HUES64 (cell line): ENCODE data around the gene POLR2M.

ENCODE experiments used
- H3K27ac ChIP-seq: 2 replicates; pipeline ENCODE4 v1.7.0; 2013; ENCODE audit warnings: low read depth, low read length, inconsistent platforms
- H3K27me3 ChIP-seq: 2 replicates; pipeline ENCODE4 v1.6.1; 2013; ENCODE audit warnings: mild to moderate bottlenecking, low read length; ENCODE audit not compliant: insufficient read depth
- H3K36me3 ChIP-seq: 2 replicates; pipeline ENCODE4 v1.6.1; 2013; ENCODE audit warnings: mild to moderate bottlenecking, low read length; ENCODE audit not compliant: insufficient read depth
- H3K4me1 ChIP-seq: 2 replicates; pipeline ENCODE4 v1.6.1; 2013; ENCODE audit warnings: mild to moderate bottlenecking, low read length, moderate library complexity; ENCODE audit not compliant: insufficient read depth
- H3K4me3 ChIP-seq: 2 replicates; pipeline ENCODE4 v1.5.1; 2013; ENCODE audit warnings: mild to moderate bottlenecking, low read length, moderate library complexity
- H3K9ac ChIP-seq: 2 replicates; pipeline ENCODE4 v1.6.1; 2013; ENCODE audit warnings: mild to moderate bottlenecking, low read depth, low read length
- H3K9me3 ChIP-seq: 2 replicates; pipeline ENCODE4 v1.6.1; 2013; ENCODE audit warnings: low read depth, low read length; ENCODE audit not compliant: insufficient read depth
- WGBS: fragments of 150-250, 120-280 bp; methylation state at CpG from one replicate; pipeline ENCODE4 v1.1.7; 2013; ENCODE audit warnings: missing lambda C conversion rate; 5-methylcytosine and 5-hydroxymethylcytosine counted together

POLR2M gene

DNA sequence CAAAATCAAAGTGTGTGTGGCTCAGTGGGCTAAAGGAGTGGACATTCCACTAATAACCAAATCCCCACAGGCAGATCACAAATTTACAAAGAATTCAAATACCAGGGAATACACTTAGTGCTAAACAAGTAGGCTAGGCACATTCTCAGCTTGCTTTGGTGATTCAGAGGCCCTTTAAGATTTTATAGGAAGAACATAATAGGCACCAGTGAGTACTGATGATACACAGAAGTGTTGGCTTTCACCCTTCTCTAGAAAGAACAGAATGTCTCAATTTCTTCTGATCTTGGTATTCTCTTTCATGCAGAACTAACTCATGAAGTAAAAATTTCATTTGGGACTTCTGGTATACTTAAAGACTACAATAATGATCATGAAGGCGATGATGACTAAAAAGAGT, 55.0 kb downstream of the POLR2M start:
- no peaks in the 10 kb centered on the region for H3K36me3 ChIP-seq
- H3K27ac ChIP-seq: no peak overlapping the region
- H3K27me3 ChIP-seq: no peaks in the 10 kb centered on the region
- H3K9me3 ChIP-seq: no peaks in the 10 kb centered on the region
- H3K4me1 ChIP-seq: no peaks in the 10 kb centered on the region
- no peak overlapping the region for H3K9ac ChIP-seq
- WGBS: no CpG with 5 or more reads among the region's 1 CpG
- H3K4me3 ChIP-seq: no peak overlapping the region

GRCh38 chr15:57762302-57762701, 55.8 kb downstream of the POLR2M start:
- Histone ChIP-seq H3K27ac (no peak overlapping the region), H3K27me3 (no peaks in the 10 kb centered on the region), H3K36me3 (no peaks in the 10 kb centered on the region), H3K9me3 (no peaks in the 10 kb centered on the region), H3K4me3 (no peak overlapping the region), H3K9ac (no peak overlapping the region), H3K4me1 (no peaks in the 10 kb centered on the region)
- 91% methylated on average over 4 of the region's 4 CpGs for WGBS

GRCh38 chr15:57763176-57763964, 56.9 kb downstream of the POLR2M start:
- WGBS: 93% methylated on average over 5 of the region's 5 CpGs
- H3K36me3 ChIP-seq: no peaks in the 10 kb centered on the region

More at GRCh38 chr15:57763176-57763964, 56.9 kb downstream of the POLR2M start:
- no peak overlapping the region for H3K9ac ChIP-seq
- H3K27me3 ChIP-seq: no peaks in the 10 kb centered on the region
- no peak overlapping the region for H3K4me3 ChIP-seq
- no peaks in the 10 kb centered on the region for H3K4me1 ChIP-seq
- H3K27ac ChIP-seq: no peak overlapping the region
- no peaks in the 10 kb centered on the region for H3K9me3 ChIP-seq
